ENCODE data around the gene GAR1.
"Not testable (repeated sequence)": the region's sequence is repeated elsewhere in the genome, so short reads cannot be mapped to it uniquely, and the experiment has no call there.

GAR1 gene

DNA sequence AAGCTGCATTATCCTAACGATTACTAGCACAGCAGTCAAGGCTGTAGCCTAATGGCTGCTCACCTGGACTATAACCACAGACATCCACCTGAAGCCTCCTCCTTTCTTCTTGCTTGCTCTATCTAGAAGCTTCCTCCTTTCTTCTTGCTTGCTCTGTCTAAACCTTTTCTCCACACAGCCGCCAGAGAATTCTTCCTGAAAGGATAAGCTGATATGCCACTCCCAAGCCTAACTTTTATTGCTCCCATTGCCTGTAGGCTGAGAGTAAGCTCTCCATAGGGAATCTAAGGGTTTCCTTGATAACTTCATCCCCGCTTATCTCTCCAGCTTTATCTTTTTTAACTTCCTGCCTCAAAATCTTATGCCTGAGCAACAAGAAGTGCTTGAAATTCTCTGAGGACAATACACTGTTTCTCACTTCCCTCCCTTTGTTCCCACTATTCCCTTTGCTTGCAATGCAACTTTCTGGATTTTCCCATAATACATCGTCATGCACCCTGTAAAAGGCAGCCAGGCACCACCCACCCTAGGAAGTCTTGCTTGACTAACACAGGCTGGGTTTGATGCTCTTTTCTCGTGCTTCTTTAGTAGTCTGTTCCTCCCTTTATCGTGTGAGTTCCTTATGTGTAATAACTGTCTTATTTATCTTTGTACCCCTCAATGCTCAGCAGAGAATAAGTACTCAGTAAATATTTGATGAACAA, 31.0 kb downstream of the GAR1 start:
- no peak for DNase-seq (ENCODE audit: low spot score)

DNA sequence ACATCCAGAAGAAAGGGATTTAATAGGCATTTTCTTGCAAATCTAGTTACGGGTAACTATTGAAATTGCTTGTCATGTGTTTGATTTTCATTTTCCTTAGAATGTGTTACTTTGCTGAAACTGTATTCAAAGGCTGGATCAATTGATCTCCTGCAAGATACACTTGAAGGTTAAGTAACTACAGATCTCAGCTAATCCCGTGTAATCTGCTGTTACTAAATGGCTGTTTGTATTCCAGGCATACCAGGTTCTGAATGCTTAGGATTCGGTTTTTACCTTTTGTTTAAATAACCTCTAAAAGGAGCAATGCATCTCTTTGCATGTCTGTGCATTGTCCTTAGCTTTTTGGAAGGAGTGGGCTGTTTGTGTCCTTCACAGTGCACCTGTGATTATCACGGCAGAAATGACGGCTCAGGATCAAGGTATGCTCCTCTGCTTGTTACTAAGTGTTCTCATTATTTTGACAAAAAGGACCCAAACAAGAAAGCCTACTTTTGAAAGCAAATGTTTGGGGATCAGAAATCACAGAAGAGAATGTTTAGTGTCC, 32.4 kb downstream of the GAR1 start, which contains the start of gene LRIT3:
TSS of gene LRIT3 (plus strand) at position 212 of the 547 bp plus-strand sequence. CDS start at position 307, 95 bp downstream.
- no peak for DNase-seq (ENCODE audit: low spot score)

DNA sequence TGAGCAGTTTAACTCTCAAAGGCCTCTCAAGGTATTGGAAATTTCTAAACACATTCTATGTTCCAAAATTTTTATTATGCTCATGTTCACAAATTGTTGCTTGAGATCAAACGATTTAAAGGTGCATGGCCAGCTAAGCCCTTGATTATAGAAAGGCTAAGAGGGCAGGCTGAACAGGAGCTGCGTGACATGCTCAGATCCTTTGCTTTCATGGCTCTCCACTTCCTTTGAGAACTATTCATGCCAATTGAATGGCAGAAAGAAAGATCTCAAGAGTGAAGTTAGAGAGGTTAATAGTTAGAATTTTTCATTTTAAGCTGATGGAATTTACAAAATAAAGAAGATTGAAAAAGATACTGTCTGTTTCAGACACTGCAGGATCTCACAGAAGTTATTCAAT, 32.9 kb downstream of the GAR1 start:
- no peak for DNase-seq (ENCODE audit: low spot score)

DNA sequence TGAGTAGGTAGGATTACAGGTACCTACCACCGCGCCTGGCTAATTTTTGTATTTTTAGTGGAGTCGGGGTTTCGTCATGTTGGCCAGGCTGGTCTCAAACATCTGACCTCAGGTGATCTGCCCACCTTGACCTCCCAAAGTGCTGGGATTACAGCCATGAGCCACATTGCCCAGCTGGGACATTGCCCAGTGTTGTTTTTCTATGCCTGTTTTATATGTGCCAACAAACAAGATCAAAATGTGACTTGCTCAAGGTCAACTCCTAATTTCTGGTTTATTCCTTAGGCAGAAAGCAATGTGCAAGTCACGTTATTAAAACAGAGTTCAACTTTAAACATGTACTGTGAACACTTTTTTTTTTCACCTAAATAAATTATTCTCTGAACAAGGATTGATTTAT, 35.0 kb downstream of the GAR1 start:
- DNase-seq (ENCODE audit: low spot score), result no peak

DNA sequence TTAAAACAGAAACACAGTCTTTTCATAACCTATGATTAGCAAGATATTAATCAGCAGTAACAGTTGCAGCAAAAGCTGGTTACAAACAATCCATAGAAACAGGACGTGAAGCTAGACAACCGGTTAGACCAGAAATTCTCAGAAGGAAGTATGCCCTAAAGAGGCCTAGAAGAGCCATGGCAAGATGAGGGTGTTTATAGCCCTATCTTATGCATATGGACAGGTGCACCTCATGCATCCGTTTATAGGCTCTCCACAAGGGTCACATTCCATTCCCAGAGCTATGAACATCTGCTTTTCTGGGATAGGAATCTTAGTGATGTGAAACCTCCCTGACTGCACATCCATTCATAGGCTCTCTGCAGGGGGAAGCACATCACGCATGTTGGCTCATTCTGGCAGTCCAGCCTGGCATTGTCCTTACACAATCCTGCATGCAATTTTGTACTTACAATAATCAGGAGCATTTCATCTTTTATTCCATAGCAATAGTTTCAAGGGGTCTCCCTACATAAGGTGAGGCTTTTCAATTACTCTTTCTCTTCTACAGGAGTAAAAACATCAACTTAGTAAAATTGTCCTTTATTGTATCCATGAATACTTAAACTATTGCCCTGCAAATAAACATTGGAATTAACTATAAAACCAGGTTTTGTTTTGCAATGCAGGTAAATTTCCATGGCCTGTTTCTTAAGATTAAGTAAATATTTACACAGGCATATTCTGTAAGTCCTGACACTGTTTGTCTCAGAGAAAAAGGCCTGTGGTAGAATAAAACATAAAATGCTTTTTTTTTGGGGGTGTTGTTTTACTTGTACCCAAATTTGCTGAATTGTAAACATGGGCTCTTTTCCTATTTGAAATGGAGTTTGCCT, 44.1 kb downstream of the GAR1 start:
- not testable (repeated sequence) for DNase-seq (ENCODE audit: low spot score)

DNA sequence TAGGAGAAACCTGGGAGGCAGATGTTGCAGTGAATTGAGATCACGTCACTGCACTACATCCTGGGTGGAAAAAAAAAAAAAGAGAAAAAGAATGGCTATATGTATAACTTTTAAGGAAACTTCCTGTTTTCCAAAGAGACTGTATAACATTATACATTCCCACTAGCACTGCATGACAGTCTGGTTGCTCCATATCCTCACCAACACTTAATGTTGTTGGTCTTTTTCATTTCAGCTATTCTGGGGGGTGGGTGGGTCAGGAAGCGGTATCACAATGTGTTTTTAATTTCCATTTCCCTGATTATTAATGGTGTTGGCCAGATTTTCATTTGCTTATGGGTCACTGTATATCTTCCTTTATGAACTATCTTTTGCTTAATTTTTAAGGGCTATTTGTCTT, 45.7 kb downstream of the GAR1 start:
- DNase-seq (ENCODE audit: low spot score), result no peak

DNA sequence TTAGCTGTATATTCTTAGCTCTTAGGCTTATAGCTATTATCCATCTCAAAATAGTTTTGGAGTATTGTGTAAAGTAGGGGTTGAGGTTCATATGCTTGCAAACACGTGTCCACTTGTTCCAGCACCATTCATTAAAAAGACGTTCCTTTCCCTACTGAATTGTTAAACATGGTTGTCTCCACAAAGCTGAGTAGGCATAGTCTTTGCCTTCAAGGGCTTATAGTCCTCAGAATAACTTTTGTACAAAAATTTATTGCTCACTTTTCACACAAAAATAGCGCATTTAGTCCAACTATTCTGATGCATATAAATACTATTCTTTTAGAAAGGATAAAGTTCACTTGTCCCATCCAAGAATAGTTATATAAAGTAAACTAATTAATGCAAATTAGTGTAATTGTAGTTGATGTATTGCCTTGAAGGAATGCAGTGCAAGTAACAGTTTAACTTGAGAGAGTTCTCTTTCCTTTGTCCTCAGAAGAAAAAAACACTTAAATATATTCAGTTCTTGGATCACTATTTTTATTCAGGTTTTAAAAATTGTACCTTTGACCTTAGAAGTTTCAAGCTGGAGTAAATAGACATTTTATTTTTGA, 46.5 kb downstream of the GAR1 start:
- no peak for DNase-seq (ENCODE audit: low spot score)

DNA sequence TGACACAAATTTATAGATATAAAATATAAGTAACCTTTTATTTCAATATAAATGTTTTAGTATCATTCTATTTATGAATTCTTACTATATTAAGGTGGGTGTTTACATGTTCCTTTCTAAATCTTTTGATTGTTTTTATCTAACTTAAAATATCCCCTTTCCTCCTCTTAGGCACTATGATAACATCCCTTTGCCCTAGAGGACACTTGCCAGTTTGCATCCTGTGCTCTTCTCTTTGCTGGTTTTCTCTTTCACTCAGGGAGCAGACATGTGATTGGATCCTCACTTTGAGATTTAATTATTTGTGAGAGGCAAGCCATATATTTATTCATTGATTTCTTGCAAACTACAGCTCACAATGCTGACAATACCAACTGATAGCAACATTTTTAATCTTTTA, 48.6 kb downstream of the GAR1 start:
- no peak for DNase-seq (ENCODE audit: low spot score)

DNA sequence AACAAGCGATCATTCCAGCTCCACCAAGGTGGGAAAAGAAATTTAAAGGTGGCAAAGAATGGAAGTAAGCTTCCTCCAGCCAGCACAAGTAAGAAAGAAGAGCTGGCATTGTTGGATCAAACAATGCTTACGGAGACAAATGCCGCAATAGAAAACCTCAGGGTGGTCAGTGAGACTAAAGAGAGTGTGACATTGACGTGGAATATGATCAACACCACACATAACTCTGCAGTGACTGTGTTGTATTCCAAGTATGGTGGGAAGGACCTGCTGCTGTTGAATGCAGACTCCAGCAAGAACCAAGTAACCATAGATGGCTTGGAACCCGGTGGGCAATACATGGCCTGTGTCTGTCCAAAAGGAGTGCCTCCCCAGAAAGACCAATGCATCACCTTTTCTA, 54.5 kb downstream of the GAR1 start:
- no peak for DNase-seq (ENCODE audit: low spot score)

DNA sequence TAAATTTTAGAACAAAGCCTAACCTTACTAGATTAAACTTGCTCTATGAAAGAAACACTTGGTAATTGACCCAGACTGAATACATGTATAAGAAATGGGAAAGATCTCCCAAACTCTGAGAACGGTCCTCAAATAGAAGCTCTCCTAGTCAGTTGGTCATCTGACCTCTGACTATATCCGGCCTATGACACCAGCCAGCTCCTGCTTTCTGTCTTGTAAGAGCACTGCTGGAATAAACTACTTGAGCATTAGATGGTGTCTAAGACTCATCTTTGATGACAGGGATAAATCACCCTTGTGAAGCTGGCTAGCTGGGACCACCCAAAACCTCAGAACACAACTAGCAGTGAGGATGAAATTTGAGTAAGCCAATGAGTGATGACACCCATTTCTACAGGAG, 56.5 kb downstream of the GAR1 start:
- DNase-seq (ENCODE audit: low spot score), result no peak

DNA sequence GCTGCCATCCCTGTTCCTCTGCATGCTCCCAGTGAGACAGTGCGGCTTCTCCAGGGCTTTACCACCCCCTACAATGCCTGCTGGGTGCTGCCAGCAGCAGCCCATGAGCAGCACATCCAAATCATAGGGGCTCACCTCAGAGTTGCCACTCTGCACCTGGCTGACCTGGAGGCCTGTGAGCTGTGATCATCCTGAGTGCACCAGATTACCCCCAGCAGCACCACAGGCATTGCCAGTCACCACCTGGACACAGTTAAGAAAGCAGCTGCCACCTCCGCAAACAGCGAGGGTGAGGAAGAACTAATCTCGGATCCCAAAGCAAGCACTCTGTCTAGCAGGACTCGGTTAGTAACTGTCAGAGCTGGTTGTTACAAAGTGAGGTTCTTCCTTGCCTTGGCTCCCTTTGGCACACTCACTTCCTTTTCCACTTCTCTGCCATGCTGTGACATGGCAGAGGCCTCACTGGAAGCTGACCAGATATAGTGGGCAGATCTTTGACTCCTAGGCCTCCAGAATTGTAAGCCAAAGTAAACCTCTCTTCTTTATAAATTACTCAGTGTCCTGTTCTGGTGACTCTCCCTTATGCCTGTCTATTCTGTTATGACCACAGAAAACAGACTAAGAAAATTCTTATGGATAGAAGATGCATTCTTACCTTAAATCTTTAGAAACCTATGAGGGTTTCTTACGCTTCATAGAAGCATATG, 57.5 kb downstream of the GAR1 start:
- DNase-seq (ENCODE audit: low spot score), result no peak

DNA sequence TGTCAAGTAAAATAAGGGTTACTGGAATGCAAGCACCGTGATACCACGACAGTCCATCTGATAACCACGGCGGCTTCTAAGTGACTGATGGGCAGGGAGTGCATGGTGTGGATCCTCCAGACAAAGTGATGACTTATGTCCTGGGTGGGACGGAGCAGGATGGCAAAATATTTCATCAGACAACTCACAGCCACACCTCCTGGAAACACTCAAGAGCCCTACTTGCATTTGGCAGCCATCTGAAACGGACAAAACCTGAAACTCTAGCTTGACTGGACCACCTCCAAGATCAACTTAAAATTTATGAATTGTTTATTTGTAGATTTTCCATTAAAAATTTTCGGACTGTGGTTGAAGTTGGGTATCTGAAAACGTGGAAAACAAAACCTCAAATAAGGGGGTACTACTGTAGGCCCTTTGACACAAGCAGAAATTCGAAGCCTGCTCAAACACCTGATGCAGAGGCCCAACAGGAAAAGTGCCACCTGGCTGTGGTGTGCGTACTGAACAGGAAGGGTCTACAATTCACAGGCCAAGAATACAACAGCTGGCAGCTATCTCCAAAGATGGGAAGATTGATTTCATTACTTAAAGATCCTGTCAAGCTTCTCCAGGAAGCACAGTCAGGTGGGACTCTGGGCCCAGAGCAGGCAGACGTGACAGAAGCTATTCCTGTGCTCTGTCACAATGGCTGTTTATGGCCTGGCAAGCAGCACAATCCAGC, 58.4 kb downstream of the GAR1 start:
- DNase-seq (ENCODE audit: low spot score), result no peak
